Lung microvascular endothelial cell (primary cell): ENCODE data around the gene FKBP11. TPM values are rescaled to one million over a fixed set of nuclear protein-coding genes. Genes with fewer than 3 reads are reported as not detected.

Source experiments
- total RNA-seq: library from RNA; depleted of rRNA; stranded (reverse); fragments of >200 nt; gene quantifications from 2 replicates; pipeline ENCODE4 v1.2.1, GENCODE V29; 2014

The FKBP11 gene
- total RNA-seq, 1 donor from 2014 or later, result 9.7 TPM

Other genes starting within 250 kb of the FKBP11 start
- 27.9 and 47.6 TPM in 2 replicates for gene KANSL2, start 243.3 kb downstream of the FKBP11 start, total RNA-seq
- gene CCNT1, start 208.8 kb downstream of the FKBP11 start, total RNA-seq, result 13.1 and 21.4 TPM in 2 replicates
- gene ADCY6, start 136.4 kb downstream of the FKBP11 start, total RNA-seq, result 22.9 and 36.3 TPM in 2 replicates
- 6.2 and 7.0 TPM in 2 replicates for gene CACNB3, start 107.0 kb downstream of the FKBP11 start, total RNA-seq
- gene DDX23, start 73.3 kb downstream of the FKBP11 start, total RNA-seq, result 50.8 and 72.4 TPM in 2 replicates
- gene RND1, start 59.6 kb downstream of the FKBP11 start, total RNA-seq, result 1.4 and 3.5 TPM in 2 replicates
- gene ARF3, start 32.0 kb upstream of the FKBP11 start, total RNA-seq, result 36.3 and 39.7 TPM in 2 replicates
- gene WNT10B, start 46.2 kb upstream of the FKBP11 start, total RNA-seq, result under 0.01 and 0.22 TPM in 2 replicates
- not detected in 2 replicates for gene WNT1, start 52.8 kb upstream of the FKBP11 start, total RNA-seq
- under 0.01 TPM in 1 of 2 replicates, not detected in the other for gene DDN, start 73.9 kb upstream of the FKBP11 start, total RNA-seq
- gene PRKAG1, start 93.3 kb upstream of the FKBP11 start, total RNA-seq, result 32.1 and 38.1 TPM in 2 replicates
- gene KMT2D, start 135.3 kb upstream of the FKBP11 start, total RNA-seq, result 19.0 and 30.2 TPM in 2 replicates
- 1.2 and 1.5 TPM in 2 replicates for gene RHEBL1, start 144.5 kb upstream of the FKBP11 start, total RNA-seq
- 0.20 and 0.65 TPM in 2 replicates for gene DHH, start 169.3 kb upstream of the FKBP11 start, total RNA-seq
- gene LMBR1L, start 185.4 kb upstream of the FKBP11 start, total RNA-seq, result 68.9 and 76.4 TPM in 2 replicates
- 613 and 894 TPM in 2 replicates for gene TUBA1B, start 205.9 kb upstream of the FKBP11 start, total RNA-seq